Measurements from ENCODE around the gene ANKFN1. TPM values are rescaled to one million over a fixed set of nuclear protein-coding genes. Genes with fewer than 3 reads are reported as not detected.

ANKFN1 gene
- total and polyA plus RNA-seq, 10 of the 15 experiments (the other 5 are each of a cell fraction or from before 2014, with no cell fraction given): 0.19 TPM; not detected in 9

DNA sequence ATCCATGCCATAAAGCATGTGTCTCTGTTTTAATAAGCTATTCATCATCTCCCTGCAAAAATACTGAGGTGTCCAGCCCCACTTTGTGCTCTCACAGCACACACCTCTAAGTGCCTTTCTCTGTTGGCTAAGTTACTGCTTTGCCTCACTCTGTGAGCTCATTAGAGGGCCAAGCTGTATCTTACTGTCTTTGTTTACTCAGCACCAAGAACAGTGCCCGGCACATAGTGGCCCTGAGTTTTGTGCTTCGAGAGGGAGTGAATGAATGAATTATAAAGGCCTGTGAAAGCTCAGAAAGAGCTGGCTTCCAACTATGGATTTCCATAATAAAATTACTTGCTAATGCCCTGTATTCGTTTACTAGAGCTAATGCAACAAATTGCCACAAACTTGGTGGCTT lies 390.0 kb downstream of the ANKFN1 start (continued):
- TF ChIP-seq, protein P1, sequence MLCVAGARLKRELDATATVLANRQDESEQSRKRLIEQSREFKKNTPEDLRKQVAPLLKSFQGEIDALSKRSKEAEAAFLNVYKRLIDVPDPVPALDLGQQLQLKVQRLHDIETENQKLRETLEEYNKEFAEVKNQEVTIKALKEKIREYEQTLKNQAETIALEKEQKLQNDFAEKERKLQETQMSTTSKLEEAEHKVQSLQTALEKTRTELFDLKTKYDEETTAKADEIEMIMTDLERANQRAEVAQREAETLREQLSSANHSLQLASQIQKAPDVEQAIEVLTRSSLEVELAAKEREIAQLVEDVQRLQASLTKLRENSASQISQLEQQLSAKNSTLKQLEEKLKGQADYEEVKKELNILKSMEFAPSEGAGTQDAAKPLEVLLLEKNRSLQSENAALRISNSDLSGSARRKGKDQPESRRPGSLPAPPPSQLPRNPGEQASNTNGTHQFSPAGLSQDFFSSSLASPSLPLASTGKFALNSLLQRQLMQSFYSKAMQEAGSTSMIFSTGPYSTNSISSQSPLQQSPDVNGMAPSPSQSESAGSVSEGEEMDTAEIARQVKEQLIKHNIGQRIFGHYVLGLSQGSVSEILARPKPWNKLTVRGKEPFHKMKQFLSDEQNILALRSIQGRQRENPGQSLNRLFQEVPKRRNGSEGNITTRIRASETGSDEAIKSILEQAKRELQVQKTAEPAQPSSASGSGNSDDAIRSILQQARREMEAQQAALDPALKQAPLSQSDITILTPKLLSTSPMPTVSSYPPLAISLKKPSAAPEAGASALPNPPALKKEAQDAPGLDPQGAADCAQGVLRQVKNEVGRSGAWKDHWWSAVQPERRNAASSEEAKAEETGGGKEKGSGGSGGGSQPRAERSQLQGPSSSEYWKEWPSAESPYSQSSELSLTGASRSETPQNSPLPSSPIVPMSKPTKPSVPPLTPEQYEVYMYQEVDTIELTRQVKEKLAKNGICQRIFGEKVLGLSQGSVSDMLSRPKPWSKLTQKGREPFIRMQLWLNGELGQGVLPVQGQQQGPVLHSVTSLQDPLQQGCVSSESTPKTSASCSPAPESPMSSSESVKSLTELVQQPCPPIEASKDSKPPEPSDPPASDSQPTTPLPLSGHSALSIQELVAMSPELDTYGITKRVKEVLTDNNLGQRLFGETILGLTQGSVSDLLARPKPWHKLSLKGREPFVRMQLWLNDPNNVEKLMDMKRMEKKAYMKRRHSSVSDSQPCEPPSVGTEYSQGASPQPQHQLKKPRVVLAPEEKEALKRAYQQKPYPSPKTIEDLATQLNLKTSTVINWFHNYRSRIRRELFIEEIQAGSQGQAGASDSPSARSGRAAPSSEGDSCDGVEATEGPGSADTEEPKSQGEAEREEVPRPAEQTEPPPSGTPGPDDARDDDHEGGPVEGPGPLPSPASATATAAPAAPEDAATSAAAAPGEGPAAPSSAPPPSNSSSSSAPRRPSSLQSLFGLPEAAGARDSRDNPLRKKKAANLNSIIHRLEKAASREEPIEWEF (IDR thresholded peaks at IDR 0.05; ENCODE audit: insufficient replicate concordance, low read depth, low read length): no peak

- POLR2A ChIA-PET: no interaction called here
- H2AFZ ChIP-seq (ENCODE audit: control insufficient read depth, low read depth, low read length): no peak overlapping the region
- no peak overlapping the region for H3K4me3 ChIP-seq
- in situ Hi-C loops (cut with MboI): no loop called here
- H3K4me1 ChIP-seq (ENCODE audit: control insufficient read depth, insufficient read depth, low read length): no peaks in the 10 kb centered on the region
- H3K79me2 ChIP-seq (ENCODE audit: control insufficient read depth, insufficient read depth, low read length): no peaks in the 10 kb centered on the region
- RAD21 ChIA-PET (ENCODE audit: unreplicated experiment): no interaction called here
- H3K9ac ChIP-seq (ENCODE audit: control insufficient read depth, insufficient read depth, low read length): no peak overlapping the region
- no peak overlapping the region for H3K4me2 ChIP-seq (ENCODE audit: control insufficient read depth, insufficient read depth)
- peaks cover 0 to 1% of the 10 kb centered on the region in 2 experiments; a peak in 2 of 4 replicates for H3K27me3 ChIP-seq (replicated peaks in 1 of 2; ENCODE audit: control insufficient read depth in 2 of 2, insufficient read depth in 2 of 2, low read length in 1 of 2)
- H3K9me3 ChIP-seq (replicated peaks; ENCODE audit: control insufficient read depth, insufficient read depth, low read length): no peaks in the 10 kb centered on the region
- no TSS peak for BruUV-seq (replicated peaks)
- SMC1A ChIA-PET (ENCODE audit: uncharacterized antibody, unreplicated experiment): no interaction called here
- no peaks in the 10 kb centered on the region for H4K20me1 ChIP-seq (ENCODE audit: control insufficient read depth, insufficient read depth)
- TF ChIP-seq BCL3 (IDR thresholded peaks at IDR 0.05; ENCODE audit: borderline replicate concordance, insufficient read depth, low read depth, low read length, poor library complexity, severe bottlenecking) (no peak), RFX5 (IDR thresholded peaks at IDR 0.05; ENCODE audit: low read depth, low read length) (no peak), NR2C2 (IDR thresholded peaks at IDR 0.05; ENCODE audit: borderline replicate concordance, control insufficient read depth, insufficient read length, low read depth) (no peak), RUNX3 (IDR thresholded peaks at IDR 0.05; ENCODE audit: low read length) (no peak), ZNF622 (IDR thresholded peaks at IDR 0.05) (no peak), JUNB (IDR thresholded peaks at IDR 0.05) (no peak)
- TF ChIP-seq, protein P2, sequence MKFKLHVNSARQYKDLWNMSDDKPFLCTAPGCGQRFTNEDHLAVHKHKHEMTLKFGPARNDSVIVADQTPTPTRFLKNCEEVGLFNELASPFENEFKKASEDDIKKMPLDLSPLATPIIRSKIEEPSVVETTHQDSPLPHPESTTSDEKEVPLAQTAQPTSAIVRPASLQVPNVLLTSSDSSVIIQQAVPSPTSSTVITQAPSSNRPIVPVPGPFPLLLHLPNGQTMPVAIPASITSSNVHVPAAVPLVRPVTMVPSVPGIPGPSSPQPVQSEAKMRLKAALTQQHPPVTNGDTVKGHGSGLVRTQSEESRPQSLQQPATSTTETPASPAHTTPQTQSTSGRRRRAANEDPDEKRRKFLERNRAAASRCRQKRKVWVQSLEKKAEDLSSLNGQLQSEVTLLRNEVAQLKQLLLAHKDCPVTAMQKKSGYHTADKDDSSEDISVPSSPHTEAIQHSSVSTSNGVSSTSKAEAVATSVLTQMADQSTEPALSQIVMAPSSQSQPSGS (IDR thresholded peaks at IDR 0.05; ENCODE audit: low read length): no peak
- no peak for FAIRE-seq
- CTCF ChIA-PET: no interaction called here
- no peak for ATAC-seq
- 41% methylated on average over 2 of the region's 2 CpGs for WGBS (ENCODE audit: insufficient coverage, insufficient replicate concordance, low lambda C conversion rate, missing lambda C conversion rate)
- H3K27ac ChIP-seq (ENCODE audit: control insufficient read depth, insufficient read depth): no peak overlapping the region
- no peaks in the 10 kb centered on the region for H3K36me3 ChIP-seq (ENCODE audit: control insufficient read depth in 2 of 2, insufficient read depth in 2 of 2, low read length in 1 of 2)
- intact Hi-C loops (cut with micrococcal nuclease; ENCODE audit: unreplicated experiment): no loop called here
- no peak for DNase-seq (ENCODE audit: low read depth, low spot score)
Observed at GRCh38 chr17:56545106-56545505, 391.8 kb downstream of the ANKFN1 start.
